HepG2 (cell line): ENCODE data around the gene GPC2. TPM values are rescaled to one million over a fixed set of nuclear protein-coding genes. Genes with fewer than 3 reads are reported as not detected.

Experiments used
- ATAC-seq: fragments of 200-7000 bp; cut with Tn5 transposase; 3 replicates; pipeline ENCODE4 v1.9.1; 2020; ENCODE audit warnings: mild to moderate bottlenecking, moderate library complexity
- BruUV-seq: library from RNA; stranded (reverse); fragments of 400-500 nt; replicated peaks from 2 replicates; lab custom pipeline; 2021; lab: Mats Ljungman, UMichigan
- CTCF ChIA-PET: fragments of 300-600 bp; formaldehyde crosslinking; extraction: SDS; loops from one replicate; lab custom pipeline; 2021; ENCODE audit warnings: low total read pairs, inconsistent platforms, low intra/inter-chr PET ratio; lab: Yijun Ruan, JAX
- POLR2A ChIA-PET: fragments of 350-600 bp; sonication (Branson Sonifier 250); formaldehyde crosslinking; loops from one replicate; lab custom pipeline; 2020; ENCODE audit warnings: antibody characterized with exemption, inconsistent platforms; lab: Yijun Ruan, JAX
- DNase-seq: peaks from one replicate; pipeline ENCODE4 v3.0.0-alpha.2; 2015; ENCODE audit warnings: low spot score
- FAIRE-seq: peaks from 3 replicates; lab custom pipeline; 2011; peaks lifted over from hg19 to GRCh38; lab: Jason Lieb, UNC
- H2AFZ ChIP-seq: one replicate; pipeline ENCODE4 v1.6.1; 2011; ENCODE audit warnings: low read length, inconsistent platforms
- H3K27ac ChIP-seq: fragments of 300-600 bp; 3 replicates; pipeline ENCODE4 v1.8.0; 2011; ENCODE audit warnings: mixed run types, mild to moderate bottlenecking, mixed read lengths, low read length, inconsistent platforms; ENCODE audit not compliant: insufficient read depth; ENCODE audit errors: extremely low read length
- H3K27me3 ChIP-seq, 2 experiments: fragments of 200-600 bp in 1 of 2; 2 replicates in 1 of 2; 3 replicates in 1 of 2; pipeline versions ENCODE4 v1.6.0 to v1.8.0; 2011; ENCODE audit warnings: low read length in 2 of 2, mild to moderate bottlenecking in 2 of 2, moderate library complexity in 2 of 2, inconsistent platforms in 1 of 2; ENCODE audit not compliant: insufficient read depth in 2 of 2, control insufficient read depth in 1 of 2
- H3K36me3 ChIP-seq, 2 experiments: fragments of 200-600 bp in 1 of 2; replicated peaks in 1 of 2; 2 replicates in 1 of 2; 3 replicates in 1 of 2; pipeline versions ENCODE4 v1.5.1 to v1.8.0; 2011; ENCODE audit warnings: low read length in 2 of 2, inconsistent platforms in 1 of 2; ENCODE audit not compliant: insufficient read depth in 2 of 2, control insufficient read depth in 1 of 2
- H3K4me1 ChIP-seq: 2 replicates; pipeline ENCODE4 v1.5.1; 2012; ENCODE audit warnings: low read length, inconsistent platforms; ENCODE audit not compliant: insufficient read depth
- H3K4me2 ChIP-seq: 2 replicates; pipeline ENCODE4 v1.6.0; 2011; ENCODE audit warnings: low read depth, low read length, inconsistent platforms
- H3K4me3 ChIP-seq, 3 experiments: fragments of 200-600 bp in 1 of 3; sonication (generic), shearing (Covaris generic) in 1 of 3; replicated peaks in 1 of 3; 2 replicates each; pipeline ENCODE4 v1.5.1; 2011 to 2016; ENCODE audit warnings: low read length in 3 of 3, inconsistent platforms in 2 of 3, low read depth in 2 of 3, mild to moderate bottlenecking in 2 of 3, control low read depth in 1 of 3, mixed read lengths in 1 of 3; ENCODE audit not compliant: insufficient read depth in 1 of 3
- H3K79me2 ChIP-seq: one replicate; pipeline ENCODE4 v1.6.1; 2011; ENCODE audit warnings: low read length, inconsistent platforms; ENCODE audit not compliant: insufficient read depth
- H3K9ac ChIP-seq: 2 replicates; pipeline ENCODE4 v1.6.0; 2011; ENCODE audit warnings: mild to moderate bottlenecking, low read depth, low read length, inconsistent platforms; ENCODE audit not compliant: insufficient read depth
- H3K9me3 ChIP-seq: 2 replicates; pipeline ENCODE4 v1.5.1; 2012; ENCODE audit warnings: mild to moderate bottlenecking, low read length
- H4K20me1 ChIP-seq: 2 replicates; pipeline ENCODE4 v1.6.0; 2011; ENCODE audit warnings: inconsistent platforms, mild to moderate bottlenecking, low read length, moderate library complexity; ENCODE audit not compliant: insufficient read depth
- CENPT ChIP-seq: sonication (generic); formaldehyde crosslinking; IDR thresholded peaks from 2 replicates; pipeline ENCODE4 v1.8.0; 2022; ENCODE audit warnings: low read depth, mild to moderate bottlenecking, moderate library complexity, missing genetic modification reagents
- GATAD2A ChIP-seq: IDR thresholded peaks from 2 replicates; pipeline ENCODE4 v1.6.1; 2016
- NONO ChIP-seq, 2 experiments: fragments of 450-650 bp in 1 of 2; sonication (generic) in 1 of 2; formaldehyde crosslinking in 1 of 2; IDR thresholded peaks in 1 of 2; conservative IDR thresholded peaks in 1 of 2; 2 replicates each; pipeline versions ENCODE4 v1.6.1 to v1.8.0; 2017 to 2022; ENCODE audit warnings: mild to moderate bottlenecking in 1 of 2, missing genetic modification reagents in 1 of 2, moderate library complexity in 1 of 2
- RFX1 ChIP-seq: fragments of 450-650 bp; IDR thresholded peaks from 2 replicates; pipeline ENCODE4 v1.6.1; 2017
- ZNF432 ChIP-seq: sonication (generic); formaldehyde crosslinking; IDR thresholded peaks from 2 replicates; pipeline ENCODE4 v1.5.0; 2020; ENCODE audit warnings: missing genetic modification reagents, mild to moderate bottlenecking, borderline replicate concordance
- ZNF749 ChIP-seq: sonication (generic); formaldehyde crosslinking; IDR thresholded peaks from 2 replicates; pipeline ENCODE4 v1.8.0; 2022; ENCODE audit warnings: mild to moderate bottlenecking, missing genetic modification reagents, moderate library complexity, borderline replicate concordance
- WGBS: methylation state at CpG from one replicate; pipeline ENCODE4 v1.1.6; 2017; ENCODE audit warnings: low lambda C conversion rate; 5-methylcytosine and 5-hydroxymethylcytosine counted together
- in situ Hi-C: cut with HindIII; loops from 2 replicates; pipeline ENCODE4 v1.10.0; 2017; ENCODE audit warnings: low pct_unique_long_range_greater_than_20kb; ENCODE audit not compliant: extremely low pct_ligation_motif_present
- intact Hi-C: fragments of 100-400 bp; cut with micrococcal nuclease; formaldehyde crosslinking; loops from one replicate; pipeline ENCODE4 v1.10.0; 2022; ENCODE audit not compliant: unreplicated experiment
- polyA plus RNA-seq, 8 experiments: library from polyadenylated mRNA; depleted of rRNA in 3 of 8; stranded (reverse) in 7 of 8; unstranded in 1 of 8; fragments of >200 nt; fragmentation: Illumina TruSeq in 4 of 8; extraction: Trizol in 4 of 8; gene quantifications; 2 replicates each; pipeline versions ENCODE4 v1.2.1 to v1.2.3, GENCODE V29; 2011 to 2016; ENCODE audit warnings: low read depth in 4 of 8, missing spikeins in 1 of 8, mixed read lengths in 1 of 8; ENCODE audit not compliant: insufficient read depth in 1 of 8
- total RNA-seq, 5 experiments: library from RNA; depleted of rRNA; stranded (reverse); fragments of >200 nt; fragmentation: Illumina TruSeq; extraction: Trizol; gene quantifications; 2 replicates each; pipeline ENCODE4 v1.2.3, GENCODE V29; 2016; ENCODE audit warnings: low read depth in 1 of 5
- TF ChIP-seq, protein P1 (sequence below): sonication (generic); formaldehyde crosslinking; IDR thresholded peaks from 2 replicates; pipeline ENCODE4 v1.4.0; 2020; ENCODE audit warnings: missing genetic modification reagents
- TF ChIP-seq, protein P2 (sequence below): sonication (generic); formaldehyde crosslinking; conservative IDR thresholded peaks from 2 replicates; pipeline ENCODE4 v1.8.1; 2023; ENCODE audit warnings: missing genetic modification reagents
- TF ChIP-seq, protein P3 (sequence below): sonication (generic); formaldehyde crosslinking; IDR thresholded peaks from 2 replicates; pipeline ENCODE4 v1.8.0; 2022; ENCODE audit warnings: mild to moderate bottlenecking, missing genetic modification reagents
- TF ChIP-seq, protein P4 (sequence below): sonication (generic); formaldehyde crosslinking; IDR thresholded peaks from 2 replicates; pipeline ENCODE4 v1.8.1; 2023; ENCODE audit warnings: mild to moderate bottlenecking, inconsistent platforms, moderate library complexity, missing genetic modification reagents, borderline replicate concordance
- TF ChIP-seq, protein P5 (sequence below): sonication (generic); formaldehyde crosslinking; IDR thresholded peaks from 2 replicates; pipeline ENCODE4 v1.4.0; 2020; ENCODE audit warnings: missing genetic modification reagents

GPC2 gene
- total and polyA plus RNA-seq, 2 of the 13 experiments (the other 11 are each of a cell fraction or from before 2014, with no cell fraction given) = 0.64 to 0.78 TPM

DNA sequence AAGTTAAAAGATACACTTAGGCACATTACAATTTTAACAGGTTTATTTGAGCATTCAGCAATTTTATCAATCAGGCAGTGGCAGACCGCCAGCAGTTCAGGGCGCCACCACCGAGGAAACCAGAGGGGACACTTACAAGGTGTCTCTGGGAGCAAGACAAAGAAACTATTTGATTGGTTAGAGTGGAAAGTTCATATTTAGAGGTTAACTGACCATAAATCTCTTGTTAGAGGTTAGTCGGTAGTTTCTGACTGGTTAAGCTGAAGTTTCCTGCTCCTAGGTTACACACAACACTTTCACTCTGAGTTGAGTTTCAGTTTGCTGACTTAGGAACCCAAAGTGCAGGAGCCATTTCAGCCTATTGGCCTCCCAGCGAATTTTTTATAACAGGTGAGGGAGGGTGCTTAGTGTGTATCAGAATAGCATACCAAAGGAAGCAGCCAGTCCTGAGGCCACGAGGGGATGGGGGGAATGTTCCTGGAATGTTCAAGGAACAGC is 31.8 kb upstream of the GPC2 start:
- H3K4me1 ChIP-seq = peaks cover 28% of the 10 kb centered on the region
- in situ Hi-C loops (no loop called here), intact Hi-C loops (no loop called here)
- no peak overlapping the region for H3K4me2 ChIP-seq
- H2AFZ ChIP-seq = no peak overlapping the region
- ATAC-seq (no peak), DNase-seq (no peak)
- CTCF ChIA-PET = no interaction called here
- H4K20me1 ChIP-seq = no peaks in the 10 kb centered on the region
- no peak overlapping the region for H3K9ac ChIP-seq
- no TSS peak for BruUV-seq
- H3K4me3 ChIP-seq = no peak overlapping the region
- TF ChIP-seq GATAD2A (CRISPR knock-in tag) (no peak), ZNF432 (no peak), NONO (IDR thresholded peaks at IDR 0.05) (no peak), NONO (CRISPR knock-in tag; conservative IDR thresholded peaks at IDR 0.05) (no peak), RFX1 (no peak)
- TF ChIP-seq, protein P1, sequence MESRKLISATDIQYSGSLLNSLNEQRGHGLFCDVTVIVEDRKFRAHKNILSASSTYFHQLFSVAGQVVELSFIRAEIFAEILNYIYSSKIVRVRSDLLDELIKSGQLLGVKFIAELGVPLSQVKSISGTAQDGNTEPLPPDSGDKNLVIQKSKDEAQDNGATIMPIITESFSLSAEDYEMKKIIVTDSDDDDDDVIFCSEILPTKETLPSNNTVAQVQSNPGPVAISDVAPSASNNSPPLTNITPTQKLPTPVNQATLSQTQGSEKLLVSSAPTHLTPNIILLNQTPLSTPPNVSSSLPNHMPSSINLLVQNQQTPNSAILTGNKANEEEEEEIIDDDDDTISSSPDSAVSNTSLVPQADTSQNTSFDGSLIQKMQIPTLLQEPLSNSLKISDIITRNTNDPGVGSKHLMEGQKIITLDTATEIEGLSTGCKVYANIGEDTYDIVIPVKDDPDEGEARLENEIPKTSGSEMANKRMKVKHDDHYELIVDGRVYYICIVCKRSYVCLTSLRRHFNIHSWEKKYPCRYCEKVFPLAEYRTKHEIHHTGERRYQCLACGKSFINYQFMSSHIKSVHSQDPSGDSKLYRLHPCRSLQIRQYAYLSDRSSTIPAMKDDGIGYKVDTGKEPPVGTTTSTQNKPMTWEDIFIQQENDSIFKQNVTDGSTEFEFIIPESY (CRISPR knock-in tag) = peak; percentile 73
- TF ChIP-seq, all 625 proteins: peak for 1
- Histone ChIP-seq H3K27me3 (no peaks in the 10 kb centered on the region), H3K79me2 (no peaks in the 10 kb centered on the region), H3K9me3 (no peaks in the 10 kb centered on the region), H3K27ac (no peak overlapping the region), H3K36me3 (no peaks in the 10 kb centered on the region)
- FAIRE-seq = no peak
- 76% methylated on average over 6 of the region's 6 CpGs for WGBS
- POLR2A ChIA-PET = no interaction called here

DNA sequence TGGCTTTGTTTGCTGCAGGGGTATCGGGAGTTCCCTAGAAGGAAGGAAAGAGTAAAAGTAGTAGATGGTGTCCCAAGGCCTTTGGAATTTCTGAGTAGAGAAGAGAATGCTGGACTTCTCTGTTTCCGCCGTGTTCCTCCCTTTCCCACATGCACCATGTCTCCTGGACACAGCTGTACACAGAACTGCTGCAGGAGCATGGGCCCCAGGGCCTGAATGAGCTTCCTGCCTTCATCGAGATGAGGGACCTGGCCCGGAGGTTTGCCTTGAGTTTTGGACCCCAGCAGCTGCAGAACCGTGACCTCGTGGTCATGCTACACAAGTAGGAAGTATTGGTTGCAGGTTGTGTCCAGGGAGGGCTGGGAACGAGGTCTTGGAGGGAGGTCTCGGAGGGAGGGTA is 27.3 kb upstream of the GPC2 start:
- no TSS peak for BruUV-seq
- Histone ChIP-seq H3K27me3 (no peaks in the 10 kb centered on the region), H3K79me2 (no peaks in the 10 kb centered on the region), H3K9ac (no peak overlapping the region), H3K4me3 (no peak overlapping the region), H4K20me1 (no peaks in the 10 kb centered on the region), H3K4me1 (peaks cover 13% of the 10 kb centered on the region), H3K4me2 (no peak overlapping the region), H3K9me3 (no peaks in the 10 kb centered on the region), H3K36me3 (no peaks in the 10 kb centered on the region), H2AFZ (no peak overlapping the region), H3K27ac (no peak overlapping the region)
- intact Hi-C loops (no loop called here), in situ Hi-C loops (no loop called here)
- no peak for FAIRE-seq
- peak; percentile 32; the same call in 2 of the 3 replicates for ATAC-seq
- DNase-seq = no peak
- POLR2A ChIA-PET = no interaction called here
- WGBS = 63% methylated on average over 9 of the region's 9 CpGs
- CTCF ChIA-PET = no interaction called here
- TF ChIP-seq, protein P2, sequence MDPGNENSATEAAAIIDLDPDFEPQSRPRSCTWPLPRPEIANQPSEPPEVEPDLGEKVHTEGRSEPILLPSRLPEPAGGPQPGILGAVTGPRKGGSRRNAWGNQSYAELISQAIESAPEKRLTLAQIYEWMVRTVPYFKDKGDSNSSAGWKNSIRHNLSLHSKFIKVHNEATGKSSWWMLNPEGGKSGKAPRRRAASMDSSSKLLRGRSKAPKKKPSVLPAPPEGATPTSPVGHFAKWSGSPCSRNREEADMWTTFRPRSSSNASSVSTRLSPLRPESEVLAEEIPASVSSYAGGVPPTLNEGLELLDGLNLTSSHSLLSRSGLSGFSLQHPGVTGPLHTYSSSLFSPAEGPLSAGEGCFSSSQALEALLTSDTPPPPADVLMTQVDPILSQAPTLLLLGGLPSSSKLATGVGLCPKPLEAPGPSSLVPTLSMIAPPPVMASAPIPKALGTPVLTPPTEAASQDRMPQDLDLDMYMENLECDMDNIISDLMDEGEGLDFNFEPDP (CRISPR knock-in tag) = no peak
- no peak for TF ChIP-seq CENPT
- TF ChIP-seq, protein P3, sequence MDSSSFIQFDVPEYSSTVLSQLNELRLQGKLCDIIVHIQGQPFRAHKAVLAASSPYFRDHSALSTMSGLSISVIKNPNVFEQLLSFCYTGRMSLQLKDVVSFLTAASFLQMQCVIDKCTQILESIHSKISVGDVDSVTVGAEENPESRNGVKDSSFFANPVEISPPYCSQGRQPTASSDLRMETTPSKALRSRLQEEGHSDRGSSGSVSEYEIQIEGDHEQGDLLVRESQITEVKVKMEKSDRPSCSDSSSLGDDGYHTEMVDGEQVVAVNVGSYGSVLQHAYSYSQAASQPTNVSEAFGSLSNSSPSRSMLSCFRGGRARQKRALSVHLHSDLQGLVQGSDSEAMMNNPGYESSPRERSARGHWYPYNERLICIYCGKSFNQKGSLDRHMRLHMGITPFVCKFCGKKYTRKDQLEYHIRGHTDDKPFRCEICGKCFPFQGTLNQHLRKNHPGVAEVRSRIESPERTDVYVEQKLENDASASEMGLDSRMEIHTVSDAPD = no peak
- TF ChIP-seq, protein P4, sequence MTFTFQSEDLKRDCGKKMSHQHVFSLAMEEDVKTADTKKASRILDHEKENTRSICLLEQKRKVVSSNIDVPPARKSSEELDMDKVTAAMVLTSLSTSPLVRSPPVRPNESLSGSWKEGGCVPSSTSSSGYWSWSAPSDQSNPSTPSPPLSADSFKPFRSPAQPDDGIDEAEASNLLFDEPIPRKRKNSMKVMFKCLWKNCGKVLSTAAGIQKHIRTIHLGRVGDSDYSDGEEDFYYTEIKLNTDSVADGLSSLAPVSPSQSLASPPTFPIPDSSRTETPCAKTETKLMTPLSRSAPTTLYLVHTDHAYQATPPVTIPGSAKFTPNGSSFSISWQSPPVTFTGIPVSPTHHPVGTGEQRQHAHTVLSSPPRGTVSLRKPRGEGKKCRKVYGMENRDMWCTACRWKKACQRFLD (CRISPR knock-in tag) = no peak
- no peak for TF ChIP-seq ZNF749 (CRISPR knock-in tag)
- TF ChIP-seq, protein P5, sequence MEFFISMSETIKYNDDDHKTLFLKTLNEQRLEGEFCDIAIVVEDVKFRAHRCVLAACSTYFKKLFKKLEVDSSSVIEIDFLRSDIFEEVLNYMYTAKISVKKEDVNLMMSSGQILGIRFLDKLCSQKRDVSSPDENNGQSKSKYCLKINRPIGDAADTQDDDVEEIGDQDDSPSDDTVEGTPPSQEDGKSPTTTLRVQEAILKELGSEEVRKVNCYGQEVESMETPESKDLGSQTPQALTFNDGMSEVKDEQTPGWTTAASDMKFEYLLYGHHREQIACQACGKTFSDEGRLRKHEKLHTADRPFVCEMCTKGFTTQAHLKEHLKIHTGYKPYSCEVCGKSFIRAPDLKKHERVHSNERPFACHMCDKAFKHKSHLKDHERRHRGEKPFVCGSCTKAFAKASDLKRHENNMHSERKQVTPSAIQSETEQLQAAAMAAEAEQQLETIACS (CRISPR knock-in tag) = no peak
